NOMO-1 treated with DMSO at 0.1 percent for 48 hours (cell line): Measurements from ENCODE around the gene SFSWAP.
"Not testable (repeated sequence)": the region's sequence is repeated elsewhere in the genome, so short reads cannot be mapped to it uniquely, and the experiment has no call there.

ENCODE experiments used
- DNase-seq: peaks from one replicate; lab custom pipeline; 2025; ENCODE audit not compliant: unreplicated experiment; lab: John Stamatoyannopoulos, UW

The SFSWAP gene

DNA sequence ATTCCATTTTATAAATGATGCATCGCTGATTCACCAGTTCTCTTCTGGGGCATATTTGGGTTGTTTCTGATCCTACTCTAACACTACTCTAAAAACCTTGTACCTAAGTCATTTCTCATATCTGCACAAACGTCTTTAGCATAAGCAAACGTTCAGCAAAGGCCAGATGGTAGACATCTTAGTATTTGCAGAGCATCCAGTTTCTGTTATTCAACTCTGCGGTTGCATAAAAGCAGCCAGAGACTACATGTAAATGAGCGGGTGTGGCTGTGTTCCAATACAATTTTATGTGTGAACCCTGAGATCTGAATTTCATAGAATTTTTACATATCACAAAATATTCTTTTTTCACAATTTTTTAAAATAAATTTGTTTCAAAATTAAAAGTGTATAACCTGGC is 94.5 kb downstream of the SFSWAP start:
- no peak for DNase-seq

DNA sequence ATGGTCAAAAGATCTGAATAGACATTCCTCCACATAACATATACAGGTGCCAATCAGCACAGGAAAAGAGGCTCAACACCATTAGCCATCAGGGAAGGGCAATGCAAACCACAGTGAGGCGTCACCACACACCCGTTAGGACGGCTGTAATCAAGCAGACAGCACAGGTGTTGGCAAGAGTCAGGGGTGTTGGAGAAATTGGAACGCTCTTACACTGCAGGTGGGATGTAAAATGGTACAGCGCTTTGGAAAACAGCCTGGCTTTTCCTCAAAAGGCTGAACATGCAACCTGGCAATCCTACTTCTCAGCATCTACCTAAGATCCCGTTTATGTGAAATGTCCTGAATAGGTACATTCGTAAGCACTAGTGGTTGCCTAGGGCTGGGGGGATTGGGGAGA is 95.8 kb downstream of the SFSWAP start:
- no peak for DNase-seq

DNA sequence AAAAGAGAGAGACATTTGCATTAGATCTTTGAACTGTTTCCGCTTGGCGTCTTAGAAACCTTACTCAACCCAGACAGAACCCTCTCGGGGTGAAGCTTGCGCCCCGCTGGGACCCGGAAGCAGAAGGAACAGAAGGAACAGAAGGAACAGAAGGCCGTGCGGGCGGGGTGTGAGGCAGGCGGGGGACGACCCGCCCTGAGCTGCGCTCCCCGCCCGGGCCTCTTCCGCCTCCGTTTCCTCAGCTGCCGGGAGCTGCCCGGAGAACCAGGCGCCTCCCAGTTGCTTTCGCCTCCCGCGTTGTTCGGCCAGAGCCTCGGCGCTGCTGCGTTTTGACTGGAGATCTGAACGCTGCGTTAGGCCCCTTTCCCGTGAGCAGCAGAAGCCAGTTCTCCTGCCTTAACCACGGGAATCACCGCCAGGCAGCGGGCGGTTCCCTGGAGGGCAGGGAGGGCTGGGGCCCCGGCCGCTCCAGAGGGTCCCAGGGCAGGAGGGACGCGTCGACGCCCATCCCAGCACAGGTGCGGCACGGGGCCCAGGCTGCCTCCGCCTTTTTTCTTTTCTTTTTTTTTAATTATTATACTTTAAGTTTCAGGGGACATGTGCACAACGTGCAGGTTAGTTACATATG is 98.0 kb downstream of the SFSWAP start:
- no peak for DNase-seq

DNA sequence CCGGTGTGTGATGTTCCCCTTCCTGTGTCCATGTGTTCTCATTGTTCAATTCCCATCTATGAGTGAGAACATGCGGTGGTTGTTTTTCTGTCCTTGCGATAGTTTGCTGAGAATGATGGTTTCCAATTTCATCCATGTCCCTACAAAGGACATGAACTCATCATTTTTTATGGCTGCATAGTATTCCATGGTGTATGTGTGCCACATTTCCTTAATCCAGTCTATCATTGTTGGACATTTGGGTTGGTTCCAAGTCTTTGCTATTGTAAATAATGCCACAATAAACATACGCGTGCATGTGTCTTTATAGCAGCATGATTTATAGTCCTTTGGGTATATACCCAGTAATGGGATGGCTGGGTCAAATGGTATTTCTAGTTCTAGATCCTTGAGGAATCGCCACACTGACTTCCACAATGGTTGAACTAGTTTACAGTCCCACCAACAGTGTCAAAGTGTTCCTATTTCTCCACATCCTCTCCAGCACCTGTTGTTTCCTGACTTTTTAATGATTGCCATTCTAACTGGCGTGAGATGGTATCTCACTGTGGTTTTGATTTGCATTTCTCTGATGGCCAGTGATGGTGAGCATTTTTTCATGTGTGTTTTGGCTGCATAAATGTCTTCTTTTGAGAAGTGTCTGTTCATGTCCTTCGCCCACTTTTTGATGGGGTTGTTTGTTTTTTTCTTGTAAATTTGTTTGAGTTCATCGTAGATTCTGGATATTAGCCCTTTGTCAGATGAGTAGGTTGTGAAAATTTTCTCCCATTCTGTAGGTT is 98.8 kb downstream of the SFSWAP start:
- DNase-seq: not testable (repeated sequence)

DNA sequence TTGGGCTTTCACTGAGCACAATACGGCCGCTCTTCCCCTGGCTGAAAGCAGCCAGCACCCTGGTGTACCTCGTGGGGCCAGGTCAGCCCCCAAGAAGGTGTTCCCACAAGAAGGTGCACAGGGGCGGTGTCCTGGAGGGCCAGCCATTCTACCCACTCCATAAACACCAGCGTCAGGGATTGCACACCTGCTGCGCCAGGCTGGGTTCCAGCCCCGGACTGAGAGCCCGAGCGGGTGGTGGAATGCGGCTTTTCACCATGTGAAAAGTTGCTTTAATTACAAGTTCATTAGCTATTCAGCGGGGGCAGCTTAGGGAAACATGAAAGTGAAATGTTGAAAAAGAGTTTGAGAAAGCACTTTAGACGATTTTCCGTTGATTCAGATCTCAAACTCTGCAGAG is 99.8 kb downstream of the SFSWAP start:
- DNase-seq: no peak

DNA sequence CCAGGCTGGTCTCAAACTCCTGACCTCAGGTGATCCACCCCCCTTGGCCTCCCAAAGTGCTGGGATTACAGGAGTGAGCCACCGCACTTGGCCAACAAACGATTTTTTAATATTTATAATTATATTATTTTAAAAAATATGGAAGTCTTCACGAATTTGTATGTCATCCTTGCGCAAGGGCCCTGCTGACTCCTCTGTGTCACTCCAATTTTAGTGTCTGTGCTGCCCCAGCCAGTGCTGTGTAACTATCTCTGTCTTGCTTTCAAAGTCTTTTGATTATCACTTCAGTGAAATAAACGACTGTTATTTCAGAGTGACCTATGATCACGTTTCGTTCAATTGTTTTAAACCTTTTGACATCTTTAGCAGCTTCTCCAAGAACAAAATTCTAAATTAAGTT is 104.2 kb downstream of the SFSWAP start:
- peak; percentile 7 for DNase-seq

DNA sequence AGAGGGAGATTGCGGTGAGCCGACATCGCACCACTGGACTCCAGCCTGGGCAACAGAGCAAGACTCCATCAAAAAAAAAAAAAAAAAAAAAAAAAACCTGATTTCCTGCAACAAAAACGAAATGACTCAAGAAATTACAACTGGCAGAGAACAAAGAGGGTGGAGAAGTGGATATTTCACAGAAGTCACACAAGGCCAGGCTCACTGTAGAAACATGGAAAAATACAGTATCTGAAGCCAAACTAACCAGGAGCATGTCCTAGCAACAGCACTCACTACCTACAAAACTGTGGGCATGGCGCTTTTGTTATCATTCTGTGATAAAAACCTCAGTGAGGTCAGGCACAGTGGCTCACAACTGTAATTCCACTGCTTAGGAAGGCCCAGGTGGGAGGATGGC is 105.6 kb downstream of the SFSWAP start:
- no peak for DNase-seq

DNA sequence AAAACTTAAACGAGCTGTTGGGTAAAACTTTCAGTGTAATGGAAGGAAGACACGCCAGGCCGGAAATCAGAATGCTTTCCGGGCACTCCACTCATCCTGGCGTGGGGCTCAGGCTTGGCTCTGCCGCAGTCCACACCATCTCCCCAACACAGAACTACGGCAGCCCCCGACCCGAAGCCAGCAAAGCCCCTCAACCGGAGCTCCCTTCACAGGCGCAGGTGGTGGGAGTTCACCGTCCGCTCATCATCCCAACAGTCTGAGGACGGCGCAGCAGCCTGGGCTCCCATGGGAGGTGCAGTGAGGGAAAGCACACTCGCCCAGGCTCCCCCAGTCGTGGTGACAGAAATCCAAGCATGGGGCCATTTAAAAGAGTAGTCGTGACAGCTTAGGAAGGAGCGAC is 106.4 kb downstream of the SFSWAP start:
- DNase-seq: no peak

DNA sequence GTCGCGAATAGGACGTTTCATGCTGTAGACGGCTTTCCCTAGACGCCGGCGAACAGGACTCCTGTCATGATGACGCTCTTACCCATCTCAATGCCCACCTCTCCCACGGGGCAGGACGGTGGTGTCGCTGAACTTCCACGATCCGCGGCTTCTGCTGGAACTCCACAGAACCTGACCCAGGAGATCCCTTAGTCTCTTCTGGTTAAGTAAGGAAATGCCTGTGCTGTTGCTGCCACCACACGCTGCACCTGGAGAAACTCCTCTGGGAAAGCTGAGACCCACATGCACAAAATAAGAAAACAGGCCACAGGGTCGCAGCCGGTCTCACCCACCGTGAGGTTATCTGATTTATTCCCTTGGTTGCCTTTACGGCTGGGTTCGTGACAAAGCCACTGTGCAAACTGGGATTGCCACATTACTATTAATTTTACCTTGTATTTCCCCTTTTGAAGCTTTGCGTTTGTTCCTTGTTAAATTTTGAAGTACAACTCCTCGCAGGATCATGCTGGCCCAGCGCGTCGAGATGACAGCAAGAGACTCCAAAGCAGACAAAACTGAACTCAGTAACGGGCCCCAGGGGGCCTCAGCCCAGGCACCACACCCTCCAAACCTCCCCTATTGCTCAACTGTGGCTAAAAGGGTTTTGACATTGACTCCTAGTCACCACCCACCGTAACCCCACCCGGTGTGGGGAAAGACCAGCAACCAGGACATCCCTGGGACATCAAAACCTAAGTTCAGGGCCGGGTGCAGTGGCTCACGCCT is 108.1 kb downstream of the SFSWAP start:
- peak; percentile 96 for DNase-seq

DNA sequence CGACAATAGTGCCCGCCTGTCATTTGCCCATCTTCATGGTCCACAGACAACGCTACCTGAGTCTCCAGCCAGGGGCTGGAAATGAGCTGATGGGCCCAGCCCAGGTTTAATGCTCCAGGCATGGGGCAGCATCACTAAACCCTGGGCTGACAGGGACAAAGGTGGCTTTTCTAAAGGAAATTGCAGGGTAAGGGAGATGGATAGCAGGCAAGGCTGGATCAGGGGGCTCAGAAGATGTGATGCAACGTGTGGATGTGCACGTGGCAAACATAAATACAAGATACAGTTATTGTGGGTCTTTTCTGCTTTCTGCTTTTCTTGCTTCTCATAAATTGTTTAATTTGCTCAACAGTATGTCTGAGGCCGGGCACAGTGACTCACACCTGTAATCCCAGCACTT is 113.6 kb downstream of the SFSWAP start:
- DNase-seq: no peak

DNA sequence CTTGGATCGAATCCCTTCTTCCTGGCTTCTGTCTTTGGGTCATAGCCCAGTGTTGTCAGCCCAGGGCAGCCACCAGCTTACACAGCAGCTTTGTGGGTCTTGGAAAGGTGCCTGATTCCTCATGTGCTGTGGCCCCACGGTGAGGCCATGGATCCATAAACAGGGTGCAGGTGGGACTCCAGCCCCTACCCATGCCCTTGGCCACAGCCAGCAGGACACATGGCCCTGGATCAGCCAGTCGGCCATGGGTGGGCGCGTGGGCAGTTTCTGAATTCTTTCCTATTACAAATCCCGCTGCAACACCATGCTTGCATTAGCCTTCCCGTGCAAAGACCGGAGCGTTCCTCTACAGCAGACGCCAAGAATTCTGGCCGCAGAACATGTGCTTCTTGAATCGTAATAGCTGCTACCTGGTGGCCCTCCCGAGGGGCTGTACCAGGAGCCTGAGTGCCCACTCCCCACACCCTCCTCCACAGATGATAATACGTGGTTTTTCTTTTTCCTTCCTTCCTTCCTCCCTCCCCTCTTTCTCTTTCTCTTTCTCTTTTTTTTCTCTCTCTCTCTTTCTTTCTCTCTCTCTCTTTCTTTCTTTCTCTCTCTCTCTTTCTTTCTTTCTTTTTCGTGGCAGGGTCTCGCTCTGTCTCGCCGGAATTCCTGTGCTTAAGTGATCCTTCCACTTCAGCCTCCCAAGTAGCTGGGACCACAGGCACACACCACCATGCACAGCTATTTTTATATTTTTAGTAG is 114.4 kb downstream of the SFSWAP start:
- no peak for DNase-seq

DNA sequence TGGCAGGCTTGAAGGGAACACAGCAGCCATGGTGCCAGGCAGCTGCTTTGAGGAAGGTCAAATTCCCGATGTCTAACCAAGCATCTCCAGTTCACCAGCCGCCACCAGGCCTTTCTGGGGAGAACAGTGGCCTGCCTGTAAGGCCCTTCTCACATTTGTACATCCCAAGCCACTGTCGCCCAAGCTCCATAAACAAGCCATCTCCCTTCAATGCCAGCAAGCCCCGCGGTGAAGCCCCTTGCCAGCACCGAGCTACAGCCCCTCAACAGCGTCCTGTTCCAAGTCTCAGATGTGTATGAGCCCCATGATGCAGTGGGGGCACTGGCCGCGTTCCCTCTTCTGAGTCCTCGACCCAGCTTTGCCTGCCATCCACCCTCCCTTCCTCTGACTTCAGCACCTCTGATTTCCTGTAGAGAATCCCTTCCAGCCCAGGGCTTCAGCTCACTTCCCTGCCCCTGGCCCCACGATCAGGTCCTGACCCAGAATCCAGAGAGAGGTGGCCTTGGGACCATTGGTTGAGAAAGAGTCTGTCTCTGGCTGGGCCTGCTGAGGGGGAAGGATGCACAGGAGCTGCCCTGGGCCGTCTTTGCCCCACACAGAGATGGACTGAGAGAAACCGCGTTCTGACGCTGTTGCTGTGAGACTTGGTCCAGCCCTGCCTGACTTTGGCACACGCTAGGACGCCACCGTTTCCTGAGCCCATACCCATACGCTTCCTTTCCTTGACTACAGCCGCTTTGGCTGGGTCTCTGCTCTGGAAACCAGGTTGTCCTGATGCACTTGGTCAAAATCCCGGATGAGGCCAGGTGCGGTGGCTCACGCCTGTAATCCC is 115.4 kb downstream of the SFSWAP start:
- DNase-seq: no peak

DNA sequence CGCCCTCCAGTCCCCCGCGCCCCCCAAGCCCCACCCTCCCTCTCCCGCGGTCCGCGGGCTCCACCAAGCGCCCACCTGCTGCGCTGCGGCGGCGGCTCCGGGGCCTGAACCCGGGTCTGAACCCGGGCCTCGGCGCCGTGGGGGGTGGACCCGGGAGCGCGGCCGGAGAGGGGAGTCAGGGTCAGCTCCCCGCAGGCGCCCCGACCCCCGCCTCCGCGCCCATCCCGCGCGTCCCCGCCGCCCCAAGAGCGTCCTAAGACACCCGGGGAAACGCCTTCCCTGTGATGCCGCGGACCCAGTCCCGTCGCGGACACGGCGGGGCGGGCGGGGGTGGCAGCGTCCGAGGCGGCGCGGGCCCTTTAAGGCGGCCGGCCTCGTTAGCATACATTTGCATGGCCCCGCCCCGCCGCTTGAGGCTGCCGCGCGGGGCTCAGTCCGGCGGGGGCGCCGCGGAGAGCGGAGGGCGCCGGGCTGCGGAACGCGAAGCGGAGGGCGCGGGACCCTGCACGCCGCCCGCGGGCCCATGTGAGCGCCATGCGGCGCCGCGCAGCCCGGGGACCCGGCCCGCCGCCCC is 117.2 kb downstream of the SFSWAP start, which contains the start of gene MMP17:
MMP17 (plus strand) TSS at position 433 of the 574 bp plus-strand sequence; CDS start at position 535, 102 bp downstream.
- peak; percentile 67 for DNase-seq

DNA sequence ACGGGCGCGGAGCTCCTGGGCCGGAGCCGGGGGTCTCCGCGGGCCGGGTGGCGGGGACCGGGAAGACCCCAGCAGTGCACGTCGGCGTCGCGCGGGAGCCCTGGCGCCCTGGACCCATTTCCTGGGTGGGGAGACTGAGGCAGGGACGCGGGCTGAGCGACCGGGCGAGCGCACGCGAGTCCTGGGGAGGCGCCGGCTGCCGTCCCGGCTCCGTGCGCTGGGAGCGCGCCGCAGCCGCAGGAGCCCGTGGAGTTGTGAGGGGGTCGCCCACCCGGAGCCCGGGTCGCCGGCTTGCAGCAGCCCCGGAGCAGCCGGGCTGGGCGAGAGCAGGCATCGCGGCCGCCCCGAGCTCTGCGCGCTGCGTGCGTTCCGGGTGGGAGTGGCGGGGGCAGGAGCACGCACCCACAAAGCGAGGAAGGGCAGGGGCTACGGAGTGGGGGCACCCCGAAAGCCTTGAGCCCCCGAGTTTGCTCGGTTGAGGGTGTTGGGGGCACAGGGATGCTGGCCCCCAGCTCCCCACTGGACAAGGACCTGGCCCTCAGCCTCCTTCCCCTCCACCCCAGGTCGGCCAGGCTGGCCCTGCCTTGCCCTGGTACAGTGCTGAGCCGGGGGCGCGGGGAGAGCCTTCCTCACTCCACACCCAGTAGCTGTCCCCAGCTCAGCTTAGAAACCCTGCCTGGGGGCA is 117.9 kb downstream of the SFSWAP start:
- DNase-seq: peak; percentile 45

DNA sequence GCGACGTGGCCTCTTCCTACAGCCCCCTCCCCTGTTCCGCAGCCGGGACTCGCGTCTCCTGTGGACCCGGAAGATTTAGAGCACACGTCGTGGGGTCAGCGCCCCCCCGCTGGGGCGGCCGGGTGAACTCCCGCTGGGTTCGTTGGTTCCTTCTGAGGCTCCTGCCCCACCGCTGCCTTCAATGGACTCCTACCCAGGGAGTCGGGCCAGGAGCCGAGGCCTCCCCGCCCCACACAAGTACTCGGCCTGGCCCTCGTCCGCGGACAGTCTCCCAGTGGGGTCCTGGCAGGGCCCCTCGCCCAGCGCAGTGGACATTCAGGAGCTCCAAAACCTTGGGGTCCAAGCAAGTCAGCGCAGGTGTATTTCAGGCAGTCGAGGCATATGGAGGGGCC is 118.5 kb downstream of the SFSWAP start:
- DNase-seq: peak; percentile 45

DNA sequence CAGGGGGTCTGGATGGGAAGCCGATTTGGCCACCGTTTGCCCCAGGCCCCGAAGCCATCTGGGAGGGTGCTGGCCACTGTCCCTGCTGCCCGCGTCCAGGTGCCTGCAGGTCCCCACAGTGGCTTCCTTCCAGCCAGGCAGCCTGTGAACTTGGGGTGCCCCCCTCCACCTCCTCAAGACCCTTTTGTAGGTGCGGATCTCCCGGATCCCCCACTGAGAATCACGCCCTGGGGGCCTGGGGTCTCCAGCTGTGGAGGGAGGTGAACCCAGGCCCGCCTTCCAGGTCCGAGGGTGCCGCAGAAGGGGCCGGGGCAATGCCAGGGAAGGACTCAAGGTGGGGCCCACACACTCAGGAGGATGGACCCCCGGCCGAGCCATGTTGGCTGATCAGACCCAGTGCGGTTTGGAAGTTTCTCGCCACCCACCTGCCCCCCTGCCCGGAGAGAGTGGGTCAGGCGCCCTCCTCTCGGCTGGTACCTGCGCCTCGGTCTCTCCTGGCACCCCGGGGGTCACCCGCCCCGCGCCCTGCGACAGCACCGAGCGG is 119.0 kb downstream of the SFSWAP start:
- DNase-seq: no peak

DNA sequence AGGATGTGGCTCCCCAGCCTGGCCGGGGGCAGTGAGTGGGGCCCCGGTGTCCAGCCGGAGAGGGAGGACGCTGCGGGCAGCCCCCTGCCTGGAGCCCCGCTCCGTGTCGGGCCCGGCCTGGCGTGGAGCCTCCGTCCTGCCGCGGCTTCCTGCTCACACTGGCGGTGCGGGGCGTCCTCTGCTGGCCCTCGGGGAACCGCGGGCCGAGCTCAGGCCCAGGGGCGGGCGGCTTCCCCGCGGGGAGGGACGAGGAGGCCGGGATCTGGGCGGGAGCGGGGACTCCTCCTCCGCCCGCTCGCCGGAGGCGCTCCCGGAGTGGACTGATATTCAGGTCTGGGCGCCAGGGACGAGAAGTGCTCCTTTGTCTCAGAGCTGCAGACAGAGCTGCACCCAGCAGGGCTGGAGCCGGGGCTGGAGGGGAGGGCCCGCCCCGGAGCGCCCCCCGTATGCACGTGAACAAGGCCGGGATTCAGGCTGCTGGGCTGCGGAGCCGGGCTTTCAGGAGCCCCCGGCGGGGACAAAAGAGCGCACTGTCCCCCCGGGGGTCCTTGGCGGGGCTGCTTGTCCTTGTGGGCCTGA is 119.5 kb downstream of the SFSWAP start:
- peak; percentile 59 for DNase-seq

DNA sequence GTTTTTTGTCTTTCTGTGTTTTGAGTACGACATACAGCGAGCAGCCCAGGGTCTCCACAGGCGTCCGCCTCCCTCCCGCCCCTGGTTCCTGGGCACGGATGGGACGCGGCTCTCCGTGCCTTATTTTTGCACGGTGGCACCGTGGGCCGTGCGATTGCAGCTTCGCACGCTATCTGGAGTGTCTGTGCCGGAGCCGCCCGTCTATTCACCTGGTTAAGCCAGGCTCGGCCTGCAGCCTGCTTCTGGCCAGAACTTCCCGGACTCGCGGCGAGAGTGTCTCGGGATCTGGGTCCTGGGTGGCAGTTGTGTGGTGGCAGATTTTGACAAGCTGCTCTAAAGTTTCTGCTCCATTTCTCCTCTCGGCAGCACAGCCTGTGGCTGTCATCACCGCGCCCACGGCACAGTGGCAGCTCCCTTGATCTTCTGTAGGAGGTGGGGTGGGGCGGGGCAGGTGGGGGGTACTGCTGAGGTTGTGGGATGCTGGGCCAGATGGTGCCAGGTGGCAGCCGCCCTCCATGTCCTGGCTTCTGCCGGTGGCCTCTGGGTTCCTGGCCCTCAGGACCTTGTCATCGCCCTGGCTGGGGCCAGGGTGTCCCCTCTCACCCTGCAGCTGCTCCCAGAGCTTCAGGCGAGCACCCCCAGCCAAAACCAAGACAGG is 120.2 kb downstream of the SFSWAP start:
- no peak for DNase-seq
